HS-27A (cell line): Measurements from ENCODE around the gene ITGA11.

ENCODE experiments used
- DNase-seq: peaks from one replicate; pipeline ENCODE4 v3.0.0-alpha.2; 2012; ENCODE audit warnings: low read depth, missing footprints

ITGA11 gene

DNA sequence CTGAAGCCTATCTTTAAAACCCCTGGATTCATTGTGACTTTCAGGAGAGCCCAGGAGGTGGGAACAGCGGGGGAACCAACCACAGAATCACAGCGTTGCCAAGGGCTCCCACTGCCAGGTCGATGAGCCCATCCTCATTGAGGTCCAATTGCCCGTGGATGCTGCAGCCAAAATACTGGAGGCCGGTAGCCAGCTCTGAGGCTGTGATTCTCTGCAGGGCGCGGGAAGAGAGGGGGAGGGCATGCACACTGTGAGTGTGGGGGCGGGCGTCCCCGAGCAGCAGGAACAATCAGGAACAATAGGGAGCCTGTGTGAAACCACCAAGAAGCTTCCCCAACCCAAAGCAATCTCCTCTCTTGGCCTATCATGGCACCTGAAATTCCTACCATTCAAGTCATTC, 101.1 kb downstream of the ITGA11 start:
- DNase-seq: no peak

DNA sequence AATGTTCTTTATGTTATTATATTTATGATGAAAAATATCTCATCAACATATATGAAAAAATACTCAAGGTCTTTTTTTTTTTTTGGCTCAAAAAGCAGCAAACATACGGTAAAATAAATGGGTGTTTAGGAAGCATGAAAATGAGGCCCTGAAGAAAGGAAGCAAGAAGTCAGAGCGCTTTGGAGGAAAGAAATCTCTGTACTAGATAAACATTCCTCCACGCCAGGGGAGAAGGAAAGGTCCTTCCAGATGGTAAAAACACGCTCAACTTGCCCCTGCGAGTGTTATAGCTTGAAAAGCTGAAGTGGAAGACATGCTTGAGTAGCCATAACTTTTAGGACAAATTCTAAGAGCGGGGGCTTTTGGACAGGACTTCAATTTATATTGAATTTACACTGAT, 101.5 kb downstream of the ITGA11 start:
- DNase-seq: no peak

DNA sequence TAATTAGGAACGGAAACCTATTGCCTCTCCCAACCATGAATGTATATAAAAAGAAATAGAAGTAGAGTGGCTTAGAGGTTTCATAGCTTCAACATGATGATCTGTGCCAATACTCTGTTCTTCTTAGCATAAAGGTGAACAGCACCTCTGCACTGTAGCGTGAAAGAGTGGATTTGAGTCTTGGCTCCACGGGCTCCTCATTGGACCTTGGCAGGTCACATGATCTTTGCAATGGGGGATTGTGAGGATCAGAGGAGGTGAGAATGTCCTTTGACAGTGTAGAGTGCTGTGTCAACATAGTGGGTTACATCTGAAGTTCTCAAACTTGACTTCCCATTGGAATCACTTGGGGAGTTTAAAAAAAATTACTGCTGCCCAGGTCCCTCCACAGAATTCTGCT, 103.0 kb downstream of the ITGA11 start:
- DNase-seq: no peak

DNA sequence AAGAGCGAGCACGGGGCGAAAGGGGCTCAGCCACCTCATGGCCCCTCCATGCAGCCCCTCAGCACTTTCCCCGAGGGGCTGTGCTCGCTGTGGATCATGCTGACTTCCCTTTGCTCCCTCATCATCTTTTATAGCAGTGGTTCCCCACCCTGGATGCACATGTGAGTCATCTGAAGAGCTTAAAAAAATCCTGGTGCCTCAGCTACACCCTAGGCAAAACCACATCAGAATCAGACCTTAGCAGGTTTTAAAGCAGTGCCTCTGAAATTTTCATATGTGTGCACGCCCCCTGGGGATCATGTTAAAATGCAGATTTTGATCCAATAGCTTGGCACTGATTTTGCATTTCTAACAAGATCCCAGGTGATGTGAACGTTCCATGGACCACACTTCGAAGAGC, 103.5 kb downstream of the ITGA11 start:
- DNase-seq: no peak

DNA sequence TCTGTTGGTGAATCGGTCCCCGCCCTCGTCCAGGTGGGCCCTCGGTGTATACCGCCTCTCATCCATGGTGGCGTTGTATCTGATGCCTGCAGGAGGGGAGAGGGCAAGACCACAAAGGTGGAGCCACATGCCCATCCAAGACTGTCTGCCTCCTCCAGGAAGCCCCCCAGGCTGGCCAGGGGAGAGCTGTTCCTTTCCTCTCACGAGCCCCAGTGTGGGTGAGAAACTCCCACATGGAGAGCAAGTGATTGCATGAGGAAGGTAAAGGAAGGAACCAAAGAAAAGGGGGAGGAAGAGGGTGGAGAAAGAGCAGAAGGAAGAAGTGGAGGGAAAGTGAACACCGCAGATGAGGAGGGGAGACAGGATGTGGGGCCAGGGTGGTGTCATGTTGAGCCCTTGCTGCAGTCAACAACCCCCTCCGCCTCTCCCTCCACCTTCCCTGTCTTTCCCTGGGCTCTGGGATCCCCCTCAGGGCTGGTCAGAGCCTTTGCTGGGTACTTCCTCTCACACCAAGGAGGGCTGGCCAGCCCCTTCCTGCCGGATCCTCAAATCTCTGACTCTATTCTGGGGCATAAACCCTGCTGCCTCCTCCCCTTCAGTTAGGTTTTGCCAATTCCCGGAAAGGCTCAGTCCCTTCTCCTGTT, 105.1 kb downstream of the ITGA11 start:
- no peak for DNase-seq

DNA sequence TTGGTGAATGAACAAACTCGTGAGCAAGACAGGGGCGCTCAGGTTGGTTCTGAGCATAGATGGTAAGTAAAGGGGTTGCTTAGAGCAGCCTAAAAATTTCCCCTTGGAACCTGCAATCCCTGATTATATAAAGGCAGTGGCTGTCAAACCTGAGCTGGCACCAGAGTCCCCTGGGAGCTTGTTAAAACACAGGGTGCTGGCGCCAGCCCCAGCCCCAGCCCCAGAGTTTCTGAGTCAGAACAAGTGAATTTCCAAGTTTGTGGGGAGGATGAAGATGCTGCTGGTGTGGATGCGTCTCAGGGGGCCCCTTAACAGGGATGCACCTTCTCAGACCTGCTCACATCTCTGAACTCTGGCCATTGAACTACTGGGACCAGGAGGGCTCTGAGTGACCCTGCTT, 106.2 kb downstream of the ITGA11 start:
- no peak for DNase-seq

DNA sequence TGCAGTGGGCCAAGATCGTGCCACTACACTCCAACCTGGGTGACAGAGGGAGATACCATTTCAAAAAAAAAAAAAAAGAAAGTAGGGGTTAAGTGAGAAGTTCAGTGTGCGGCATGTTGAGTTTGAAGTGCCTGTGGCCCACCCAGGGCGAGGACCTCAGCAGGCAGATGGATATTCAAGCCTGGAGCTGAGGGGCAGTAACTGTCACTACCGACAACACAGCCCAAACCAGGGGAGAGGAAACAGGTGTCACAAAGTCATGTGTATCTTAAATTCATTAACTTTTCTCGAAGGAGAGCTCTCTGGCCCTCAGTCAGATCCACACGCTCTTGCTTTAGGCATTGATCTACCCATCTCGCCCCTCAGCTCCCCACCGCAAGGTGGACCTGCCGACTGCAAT, 109.2 kb downstream of the ITGA11 start:
- DNase-seq: no peak

DNA sequence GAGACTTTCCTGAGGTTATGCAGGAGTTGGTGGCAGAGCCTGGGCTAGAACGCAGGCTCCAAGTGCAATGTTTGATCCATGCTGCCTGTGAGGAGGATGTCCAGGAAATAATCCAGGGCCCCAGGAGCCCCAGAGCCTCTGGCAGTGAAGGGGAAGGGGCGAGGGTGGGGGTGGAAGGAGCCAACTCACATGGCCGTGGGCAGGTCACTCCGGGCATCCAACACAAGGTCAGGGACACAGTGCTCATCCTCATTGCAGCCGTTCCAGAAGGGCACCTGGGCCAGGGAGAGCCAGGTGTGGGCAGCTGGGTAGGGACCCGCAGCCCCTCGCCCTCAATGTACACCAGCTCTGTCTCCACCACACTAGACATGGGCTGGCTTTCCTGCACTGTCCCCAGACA, 110.7 kb downstream of the ITGA11 start:
- DNase-seq: no peak

DNA sequence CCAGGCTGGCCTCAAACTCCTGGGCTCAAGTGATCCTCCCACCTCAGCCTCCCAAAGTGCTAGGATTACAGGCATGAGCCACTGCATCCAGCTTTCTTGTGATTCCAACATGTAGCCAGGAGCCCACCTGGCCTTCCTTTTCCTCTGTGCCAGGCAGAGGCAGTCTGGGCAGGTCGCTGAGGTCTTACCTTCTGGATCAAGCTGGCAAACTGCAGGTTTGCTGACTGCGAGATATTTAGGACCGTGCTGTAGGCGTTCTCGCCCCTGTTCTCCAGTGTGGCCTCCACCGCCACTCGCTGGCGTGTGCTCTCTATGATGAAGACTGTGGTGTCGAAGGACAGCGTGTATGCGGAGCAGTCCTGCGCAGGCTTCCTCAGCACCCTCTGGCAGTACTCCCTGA, 112.0 kb downstream of the ITGA11 start:
- no peak for DNase-seq

DNA sequence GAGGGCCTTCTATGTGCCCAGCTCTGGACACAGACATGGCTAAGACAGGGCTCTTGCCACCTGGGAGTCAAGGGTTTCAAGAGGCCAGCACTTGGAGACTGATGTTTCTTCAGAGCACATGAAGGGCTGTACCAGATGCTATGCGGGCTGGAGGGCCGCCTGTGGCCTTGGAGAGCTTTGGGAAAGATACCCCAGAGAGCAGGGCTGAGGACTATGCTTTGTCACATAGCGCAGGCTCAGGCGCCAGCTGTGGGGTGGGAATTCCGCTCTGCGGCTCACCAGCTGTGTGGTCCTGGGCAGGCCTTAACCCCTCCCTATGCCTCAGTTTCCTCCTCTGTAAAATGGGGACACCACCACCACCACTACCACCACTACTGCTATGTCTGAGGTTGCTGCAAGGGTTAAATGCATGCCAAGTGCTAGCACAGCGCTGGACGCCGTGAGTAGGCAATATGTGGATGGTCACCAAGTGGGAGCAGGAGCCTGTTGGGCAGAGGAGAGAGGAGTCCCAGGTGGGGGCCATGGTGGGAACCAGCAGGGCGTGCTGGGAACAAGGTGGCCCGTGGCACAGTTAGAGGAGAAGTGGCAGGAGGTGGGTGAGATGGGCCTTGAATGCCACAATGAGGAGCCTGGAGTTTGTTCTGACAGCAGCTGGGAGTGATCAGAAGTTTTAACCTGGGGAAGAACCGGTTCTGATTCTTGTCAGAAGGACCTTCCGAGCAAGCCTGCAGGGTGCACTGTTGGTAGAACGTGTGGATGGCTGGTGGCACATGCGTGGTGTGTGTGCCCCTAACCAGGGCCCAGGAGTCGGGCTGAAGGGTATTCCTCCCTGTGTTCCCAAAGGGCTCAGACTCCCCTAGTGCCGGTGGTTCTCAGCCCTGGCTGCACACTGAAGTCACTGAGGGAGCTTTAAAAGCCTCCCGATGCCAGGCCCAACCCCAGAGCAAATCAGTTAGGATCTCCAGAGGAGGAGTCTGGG, 112.7 kb downstream of the ITGA11 start:
- no peak for DNase-seq

DNA sequence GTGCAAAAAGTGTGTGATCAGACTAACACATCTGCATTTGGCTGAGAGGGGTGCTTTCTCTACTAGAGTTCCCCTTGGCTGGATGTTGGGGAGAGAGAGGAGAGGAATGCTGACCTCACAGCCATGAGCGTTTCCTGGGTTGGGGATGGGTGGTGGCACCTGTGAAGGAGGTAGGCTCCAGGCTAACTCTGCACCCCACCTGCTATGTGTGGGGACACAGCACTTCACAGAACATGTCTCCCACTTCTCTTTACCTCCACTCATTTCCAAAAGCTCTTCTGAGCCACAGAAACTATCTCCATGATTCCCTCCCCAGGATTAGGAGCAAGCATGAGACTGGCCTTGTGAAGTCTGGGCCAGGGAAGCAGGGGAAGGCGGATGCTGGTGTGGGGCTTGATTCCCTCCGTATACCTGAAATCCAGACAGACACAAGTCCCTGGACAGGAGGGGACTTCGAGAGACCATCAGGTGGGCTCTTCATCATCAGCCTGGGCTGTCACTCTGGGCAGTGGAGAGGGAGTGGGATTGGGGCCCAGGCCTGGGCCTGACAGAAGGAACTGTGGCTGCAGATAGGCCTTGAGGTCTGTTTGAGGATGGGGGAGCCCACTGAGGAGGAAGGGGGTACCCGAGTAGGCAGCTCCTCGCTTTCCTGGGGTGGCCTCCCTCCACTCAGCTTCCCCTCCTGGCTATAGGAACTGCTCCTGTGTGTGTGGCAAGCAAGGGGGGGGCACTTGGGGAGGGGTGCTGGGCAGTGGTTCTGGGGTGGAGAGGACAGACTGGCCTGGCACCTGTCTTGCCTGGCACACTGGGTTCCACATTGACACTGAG, 113.7 kb downstream of the ITGA11 start:
- DNase-seq: no peak

DNA sequence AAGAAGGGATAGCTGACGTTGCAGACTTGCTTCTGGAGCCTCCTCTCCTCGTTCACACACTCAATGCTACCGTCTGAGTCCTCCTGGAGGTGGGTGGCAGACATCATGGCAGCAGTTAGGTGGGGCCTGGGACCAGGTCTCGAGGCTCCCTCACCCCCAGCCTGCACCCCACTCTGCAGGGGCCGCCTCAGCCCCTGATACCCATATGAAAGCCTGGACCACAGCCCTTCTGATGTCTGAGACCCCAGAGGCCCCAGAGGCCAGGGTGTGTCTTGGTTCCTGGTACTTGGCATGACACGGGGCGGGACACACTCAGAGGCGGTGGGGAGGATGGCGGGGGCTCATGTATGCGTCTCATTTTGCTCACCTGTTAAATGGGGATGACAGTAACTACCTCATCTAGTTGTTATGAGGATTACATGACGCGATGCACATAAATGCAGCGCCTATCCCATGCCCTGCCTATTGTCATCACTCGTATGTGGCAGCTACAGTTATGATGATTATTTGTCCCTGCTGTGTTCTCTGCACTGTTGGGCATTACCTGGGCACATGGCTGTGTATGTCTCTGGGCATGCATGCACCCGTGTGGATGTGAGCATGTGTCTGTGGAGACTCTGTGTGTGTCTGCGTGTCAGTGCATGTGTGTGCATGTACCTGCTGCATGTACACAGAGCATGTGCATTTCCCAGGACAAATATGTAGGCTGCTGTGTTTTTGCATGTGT, 114.5 kb downstream of the ITGA11 start:
- DNase-seq: no peak

DNA sequence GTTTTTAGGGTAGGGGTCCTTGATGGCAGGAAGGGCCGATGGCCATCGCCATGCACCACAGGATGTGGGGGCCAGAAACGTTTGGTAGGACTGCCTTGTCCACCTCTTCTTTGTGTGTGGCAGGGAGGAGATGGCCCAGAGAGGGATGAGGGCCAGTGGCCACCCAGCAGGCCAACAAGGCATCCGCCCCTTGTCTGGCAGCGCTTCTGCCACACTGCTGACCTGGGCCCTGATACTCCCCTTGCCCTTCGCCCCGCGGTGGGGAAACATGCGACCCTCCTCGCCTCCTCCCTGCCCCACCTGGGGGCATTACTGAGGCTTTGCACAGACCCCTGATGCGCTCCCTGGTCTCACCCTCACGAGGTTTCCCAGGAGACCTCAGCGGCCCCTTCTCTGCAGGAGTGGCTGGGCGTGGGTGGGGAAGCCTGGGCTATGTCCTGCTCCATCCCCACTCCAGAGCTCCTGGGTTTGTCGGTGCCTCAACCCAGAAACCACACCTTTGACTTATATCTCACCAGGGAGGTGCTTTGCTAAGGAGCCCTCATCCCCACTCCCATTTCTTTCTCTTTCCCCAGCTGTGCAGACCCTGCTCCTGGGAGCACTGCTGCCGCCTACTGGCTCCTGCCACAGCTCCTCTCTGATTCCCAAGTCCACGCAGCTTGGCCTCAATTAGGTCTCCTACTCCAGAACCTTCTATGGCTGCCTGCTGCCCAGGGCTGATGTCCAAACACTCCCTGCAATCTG, 115.7 kb downstream of the ITGA11 start:
- DNase-seq: no peak

DNA sequence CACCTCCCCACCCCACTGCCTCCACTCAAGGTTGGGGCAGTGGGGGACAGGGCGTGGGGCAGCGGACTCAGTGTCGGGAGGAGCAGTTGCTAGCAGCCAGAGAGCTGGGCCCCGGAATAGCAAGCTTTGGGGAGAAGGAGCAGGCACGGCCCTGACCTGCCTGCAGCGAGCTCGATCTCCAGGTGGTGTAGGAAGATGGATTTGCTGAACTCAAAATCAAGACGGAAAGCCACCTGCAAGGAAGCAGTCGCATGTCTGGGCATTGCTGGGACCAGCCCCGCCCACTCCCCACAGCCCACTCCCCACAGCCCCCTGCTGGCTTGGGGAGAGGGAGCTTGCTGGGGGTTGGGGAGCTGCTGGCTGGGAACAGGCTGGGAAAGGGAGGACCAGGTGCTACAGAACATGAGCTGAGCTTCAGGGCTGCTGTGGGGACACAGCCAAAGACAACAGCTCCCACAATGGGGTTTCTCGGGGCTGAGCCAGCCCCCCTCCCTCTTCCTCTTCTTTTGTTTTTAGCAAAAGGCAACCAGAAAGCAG, 116.4 kb downstream of the ITGA11 start:
- DNase-seq: no peak

DNA sequence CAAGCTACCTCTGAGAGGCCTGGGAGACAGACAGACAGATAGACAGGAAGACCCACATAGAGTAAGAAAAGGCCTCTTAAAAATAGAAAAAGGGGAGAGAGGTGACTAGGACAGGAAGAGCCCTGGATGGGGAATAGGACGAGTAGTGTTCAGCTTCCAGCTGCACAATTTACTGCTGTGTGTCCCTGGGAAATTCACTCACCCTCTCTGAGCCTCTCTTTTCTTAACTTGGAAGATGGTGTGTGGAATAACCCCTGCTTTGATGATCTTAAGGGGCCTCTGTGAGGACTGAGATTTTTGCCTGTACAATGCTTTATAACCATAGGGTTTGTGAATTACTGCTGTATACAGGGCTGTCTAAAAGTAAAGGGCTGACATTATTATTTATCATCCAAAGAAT, 116.9 kb downstream of the ITGA11 start:
- no peak for DNase-seq

DNA sequence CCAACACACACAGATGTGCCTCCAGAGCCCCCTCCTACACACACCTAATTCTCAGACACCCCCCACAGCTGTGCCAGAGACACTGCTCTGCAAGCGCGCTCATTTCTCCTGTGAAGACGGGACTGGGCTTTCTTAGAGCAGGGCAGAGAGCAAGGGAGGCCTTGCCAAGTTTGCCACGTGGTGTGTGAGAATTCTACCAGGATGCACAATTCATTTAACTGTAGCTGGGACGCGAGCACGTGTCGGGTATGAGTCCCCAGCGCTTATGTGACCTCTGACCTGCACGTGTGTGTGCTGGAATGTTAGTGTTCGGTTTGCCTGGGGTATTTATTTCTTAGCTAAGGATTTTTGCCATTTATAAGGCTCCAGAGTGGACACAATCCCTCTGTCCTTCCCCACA, 117.4 kb downstream of the ITGA11 start:
- no peak for DNase-seq

DNA sequence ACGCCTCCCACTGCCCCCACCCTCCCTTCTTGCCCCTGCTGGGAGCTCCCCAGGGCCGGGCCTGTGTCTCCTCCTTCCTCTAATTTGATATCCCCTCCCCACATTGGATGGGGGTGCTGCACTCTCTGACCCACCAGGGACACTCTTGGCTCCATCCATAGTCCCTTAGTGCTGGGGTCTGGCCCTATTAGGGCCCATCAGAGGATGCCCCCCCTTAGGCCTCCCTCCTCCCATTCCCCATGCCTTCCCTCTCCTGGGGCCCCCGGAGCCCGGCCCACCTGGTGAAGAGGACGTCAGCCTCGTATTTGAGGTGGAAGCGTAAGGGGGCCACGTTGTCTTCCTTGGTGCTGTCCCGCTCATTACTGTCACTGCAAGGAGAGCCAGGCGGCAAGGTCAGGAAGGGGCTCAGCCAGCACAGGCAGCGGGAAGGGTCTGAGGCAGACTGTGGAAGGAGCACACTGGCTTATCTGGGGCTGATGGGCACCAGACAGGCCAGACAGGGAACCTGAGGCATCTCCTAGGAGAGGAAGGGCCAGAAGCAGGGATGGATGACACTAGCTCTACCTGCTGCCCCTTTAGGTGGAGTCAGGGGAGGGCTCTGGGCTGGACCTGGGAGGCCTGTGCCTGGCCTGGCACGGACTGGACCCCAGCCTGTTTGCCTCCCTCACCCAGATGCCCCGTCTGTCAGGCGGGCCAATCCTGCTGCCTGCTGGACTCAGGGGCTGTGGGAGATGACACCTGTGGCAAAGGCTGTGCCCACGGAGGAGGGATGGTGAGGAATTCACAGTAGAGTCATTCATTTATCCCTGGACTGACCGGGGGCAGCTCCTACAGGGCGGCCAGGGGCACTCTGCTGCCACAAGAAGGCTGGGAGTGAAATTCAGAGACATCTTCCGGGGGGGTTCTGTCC, 118.2 kb downstream of the ITGA11 start:
- no peak for DNase-seq

DNA sequence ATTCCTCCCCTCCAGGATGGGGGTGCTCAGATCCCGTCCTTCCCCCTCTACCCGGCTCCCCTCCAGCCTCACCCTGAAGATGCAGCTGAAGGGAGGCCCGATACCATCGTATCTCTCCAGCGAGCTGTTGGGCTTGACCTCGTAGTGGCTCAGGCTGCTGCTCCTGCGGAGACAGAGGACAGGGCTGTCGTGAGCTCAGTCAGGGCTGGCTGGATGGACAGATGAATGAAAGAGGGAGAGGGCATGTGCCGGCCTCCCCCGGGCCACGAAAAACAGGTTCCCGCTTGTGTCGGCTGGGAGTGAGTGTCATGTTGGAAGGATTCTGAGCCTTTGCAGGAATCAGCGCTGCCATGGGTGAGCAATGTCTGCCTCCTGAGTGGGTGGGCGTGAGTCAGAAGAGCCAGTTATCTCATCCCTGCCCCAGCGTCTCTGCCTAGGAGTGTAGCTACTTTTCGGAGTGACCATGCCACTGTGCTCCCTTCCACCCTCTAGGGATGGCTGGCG, 119.2 kb downstream of the ITGA11 start:
- DNase-seq: no peak

DNA sequence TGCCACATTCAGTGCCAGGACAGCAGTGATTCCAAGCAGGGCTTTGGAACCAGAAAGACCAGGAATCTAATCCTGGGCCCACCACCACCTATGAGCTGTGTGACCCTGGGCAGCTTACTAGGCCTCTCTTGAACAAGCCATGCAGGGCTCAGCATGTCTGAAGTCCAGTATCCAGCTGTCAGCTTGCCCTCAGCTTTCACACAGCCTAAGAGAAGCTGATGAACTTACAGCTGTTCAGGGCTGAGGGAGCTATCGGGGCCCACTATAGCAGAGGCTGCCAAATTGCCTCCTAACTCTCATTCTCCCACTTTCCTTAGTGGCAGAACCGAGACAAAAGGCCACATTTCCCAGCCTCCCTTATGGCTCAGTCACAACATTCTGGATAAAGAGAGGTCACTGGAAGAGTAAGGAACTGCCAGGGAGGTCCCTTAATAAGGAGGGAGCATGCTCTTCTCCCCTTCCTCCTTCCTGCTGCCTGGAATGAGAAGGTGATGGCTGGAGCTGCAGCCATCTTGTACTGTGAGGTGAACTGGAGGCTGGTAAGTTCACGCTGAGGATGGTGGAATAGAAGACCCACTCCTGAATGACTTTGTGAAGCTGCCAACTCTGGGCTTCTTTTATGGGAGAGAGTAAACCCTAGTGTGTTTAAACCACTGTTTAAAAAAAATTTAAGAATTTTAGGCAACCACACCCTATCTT, 120.0 kb downstream of the ITGA11 start:
- no peak for DNase-seq
